GM10847 (cell line): ENCODE results near the gene TMC1.

Experiments used
- POLR2A ChIP-seq: IDR thresholded peaks from 2 replicates; pipeline ENCODE4 v1.6.1; 2011; ENCODE audit not compliant: insufficient read length; ENCODE audit errors: extremely low read depth

TMC1 gene

DNA sequence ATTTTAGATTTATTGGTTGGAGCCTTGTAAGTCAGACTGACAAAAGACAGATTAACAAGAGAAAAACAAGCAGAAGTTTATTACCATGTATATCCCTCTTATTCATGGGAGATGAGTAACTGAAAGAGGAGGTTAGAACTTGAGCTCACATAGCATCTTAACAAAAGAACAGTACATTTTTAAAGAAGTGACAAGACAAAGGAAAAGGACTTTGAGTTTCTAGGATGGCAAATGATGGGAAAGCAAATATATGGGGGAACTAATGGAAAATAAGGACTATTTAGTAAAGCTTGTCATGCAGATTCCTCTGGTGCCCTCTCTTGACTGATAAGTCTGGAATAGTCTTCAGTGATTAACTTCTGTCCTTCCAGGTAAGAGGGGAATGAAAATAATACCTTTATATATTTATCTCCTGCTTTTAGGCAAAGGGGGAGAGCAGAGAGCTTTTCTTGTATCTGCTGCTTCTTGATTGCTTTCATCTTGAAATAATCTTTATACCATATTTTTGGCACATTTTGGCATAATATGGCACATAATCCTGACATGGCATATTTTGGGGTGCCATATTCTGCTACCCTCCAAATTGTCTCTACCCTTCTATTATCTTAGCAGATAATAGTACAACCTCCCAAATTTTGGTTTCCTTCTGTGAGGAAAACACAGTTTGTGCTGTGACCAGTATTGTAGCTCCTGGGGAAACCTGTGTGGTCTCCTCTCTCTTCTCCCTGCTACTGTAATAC is 206.8 kb downstream of the TMC1 start:
- TF ChIP-seq POLR2A = no peak

DNA sequence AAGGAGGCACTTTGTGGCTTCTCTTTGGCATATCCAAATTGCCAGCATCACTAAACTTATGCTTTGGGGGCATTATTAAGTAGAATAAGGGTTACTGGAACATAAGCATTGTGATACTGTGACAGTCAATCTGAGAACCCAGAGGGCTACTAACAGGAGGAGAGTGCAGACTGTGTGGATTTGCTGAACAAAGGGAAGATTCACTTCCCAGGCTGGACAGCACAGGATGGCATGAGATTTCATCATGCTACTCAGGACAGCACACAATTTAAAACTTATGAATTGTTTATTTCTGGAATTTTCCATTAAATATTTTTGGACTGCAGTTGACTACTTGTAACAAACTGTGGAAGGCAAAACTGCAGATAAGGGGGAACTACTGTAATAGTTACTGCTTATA is 212.5 kb downstream of the TMC1 start:
- TF ChIP-seq POLR2A = no peak

DNA sequence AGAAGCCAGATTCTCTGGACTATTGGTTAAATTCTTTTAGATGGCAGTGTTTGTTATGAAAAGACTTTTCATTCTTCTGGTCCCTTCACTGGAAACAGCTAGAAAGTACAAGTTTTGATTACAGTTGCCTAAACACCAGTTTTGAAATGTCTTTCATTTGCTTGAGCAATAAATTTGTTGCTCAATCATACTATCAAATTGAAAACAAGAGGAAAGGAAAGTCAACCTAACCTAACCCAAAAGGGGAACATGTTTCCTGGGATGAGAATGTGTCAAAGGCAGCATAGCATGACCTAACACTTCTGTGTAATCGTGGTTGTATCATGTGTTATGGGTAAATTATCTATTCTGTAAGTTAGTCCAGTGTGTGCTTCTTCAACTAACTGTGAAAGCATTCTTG is 213.2 kb downstream of the TMC1 start:
- TF ChIP-seq POLR2A = no peak

DNA sequence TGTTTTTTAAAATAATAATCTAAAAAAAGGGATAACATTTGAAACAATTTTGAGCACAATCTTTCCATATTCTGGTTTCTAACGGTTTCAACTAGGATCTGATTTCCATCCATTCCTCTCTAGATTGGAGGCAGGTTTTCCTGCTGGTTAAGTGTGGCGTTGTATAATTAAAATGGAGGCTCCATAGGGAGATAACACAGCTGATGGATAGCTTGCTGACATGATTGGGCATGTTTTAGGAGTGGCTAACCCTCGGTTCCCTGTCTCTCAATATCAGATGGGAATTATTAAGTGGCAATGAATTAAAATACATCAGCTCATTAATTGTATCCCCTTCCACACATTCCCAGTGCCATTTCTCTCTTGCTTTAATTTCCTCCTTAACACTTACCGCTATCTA is 222.4 kb downstream of the TMC1 start:
- TF ChIP-seq POLR2A = no peak

DNA sequence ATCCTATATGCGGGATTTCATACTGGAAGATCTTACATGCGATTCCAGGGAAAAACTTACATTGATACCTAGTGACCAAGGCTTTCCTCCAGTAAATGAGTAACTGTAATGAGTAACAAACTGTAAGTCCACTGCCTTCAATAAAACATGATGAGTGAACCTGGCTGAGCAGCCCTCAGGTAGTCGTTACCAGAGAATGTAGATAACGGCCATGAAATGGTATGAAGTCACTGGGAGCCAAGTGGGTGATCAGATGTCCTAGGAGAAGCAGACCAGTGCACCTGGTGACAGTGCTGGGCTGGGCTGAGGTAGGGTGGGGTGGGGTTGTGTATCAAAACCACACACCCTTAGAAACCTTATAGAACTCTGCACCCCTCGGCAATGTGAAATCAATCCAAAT is 227.9 kb downstream of the TMC1 start:
- TF ChIP-seq POLR2A = no peak

DNA sequence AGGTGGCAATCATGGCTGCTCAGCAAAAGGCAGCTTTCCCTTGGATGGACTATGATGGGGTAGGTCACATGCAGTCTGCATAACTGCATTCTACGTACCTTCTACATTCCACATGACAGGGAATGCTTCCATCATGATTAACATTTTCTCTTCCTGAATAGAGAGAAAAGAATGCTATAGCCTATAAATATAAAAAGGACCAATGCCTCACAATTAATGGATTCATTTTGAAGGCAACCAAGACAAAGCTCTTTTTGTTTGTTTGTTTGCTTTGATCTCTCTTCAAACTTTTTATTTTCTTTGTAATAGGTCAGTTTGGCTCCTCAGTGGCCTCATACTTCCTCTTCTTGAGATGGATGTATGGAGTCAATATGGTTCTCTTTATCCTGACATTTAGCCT is 230.1 kb downstream of the TMC1 start:
- TF ChIP-seq POLR2A = no peak

DNA sequence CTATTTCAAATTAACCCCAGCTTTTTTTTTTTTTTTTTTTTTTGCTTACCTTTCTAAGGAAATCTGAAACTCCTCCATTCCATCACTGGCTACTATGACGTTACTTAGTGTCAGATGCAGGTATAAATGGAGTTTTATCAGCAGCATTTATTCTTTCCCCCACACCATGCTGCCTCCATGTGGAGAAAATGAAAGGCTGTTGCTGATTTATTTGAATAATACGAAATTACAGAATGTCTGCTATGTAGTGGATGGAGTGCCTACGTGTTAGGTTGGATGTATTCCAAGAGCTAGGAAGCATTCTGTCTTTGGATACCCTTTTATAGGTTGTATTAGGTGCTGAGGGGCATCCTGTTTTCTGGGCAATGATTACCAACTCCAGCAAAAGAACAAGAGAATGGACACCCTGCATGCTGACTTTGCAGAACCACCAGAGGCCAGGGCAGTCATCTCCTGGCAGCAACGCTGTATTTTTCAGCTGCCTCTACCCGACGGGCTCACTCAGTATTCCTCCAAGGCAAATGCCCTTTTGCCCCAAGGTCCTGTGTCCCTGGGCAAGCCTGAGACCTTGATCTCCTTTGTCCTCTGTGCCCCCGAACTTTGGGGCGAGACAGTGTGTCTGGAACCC is 232.0 kb downstream of the TMC1 start:
- no peak for TF ChIP-seq POLR2A

DNA sequence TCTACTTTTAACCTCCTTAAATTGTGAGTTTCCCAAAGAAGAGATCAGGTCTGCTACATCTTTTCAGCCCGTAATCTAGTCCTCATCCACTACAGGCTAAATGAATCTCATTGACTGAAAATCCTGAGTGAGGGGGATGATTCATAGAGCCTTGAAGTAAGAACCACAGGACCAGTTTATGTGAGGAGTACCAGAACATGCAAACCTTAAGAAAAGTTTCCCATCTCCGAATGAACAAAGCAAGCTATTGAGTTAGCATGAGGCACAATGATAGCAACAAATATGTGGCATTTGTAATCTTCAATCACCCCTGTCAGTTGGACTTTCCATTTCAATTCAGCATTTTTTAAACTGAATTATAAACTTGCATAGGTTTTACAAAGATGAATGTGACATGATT is 234.4 kb downstream of the TMC1 start:
- no peak for TF ChIP-seq POLR2A

DNA sequence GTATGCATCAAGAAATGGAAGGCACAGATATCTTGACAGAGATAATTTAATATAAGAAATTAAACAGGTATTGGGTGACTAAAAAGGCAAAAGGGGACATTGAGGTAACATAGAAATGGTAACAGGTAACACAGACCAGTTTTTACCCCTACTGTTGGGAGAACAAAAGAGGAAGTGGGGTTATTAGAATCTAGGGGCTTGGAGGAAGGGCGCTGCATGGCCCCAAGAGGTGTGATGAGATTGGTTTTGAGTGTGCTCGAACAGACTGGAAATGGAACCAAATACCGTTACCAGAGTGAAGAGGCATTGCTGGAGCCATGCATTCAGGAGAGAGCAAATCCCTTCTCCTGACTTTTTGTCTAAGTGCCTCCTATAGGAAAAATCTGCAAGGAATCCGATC is 237.5 kb downstream of the TMC1 start:
- no peak for TF ChIP-seq POLR2A

DNA sequence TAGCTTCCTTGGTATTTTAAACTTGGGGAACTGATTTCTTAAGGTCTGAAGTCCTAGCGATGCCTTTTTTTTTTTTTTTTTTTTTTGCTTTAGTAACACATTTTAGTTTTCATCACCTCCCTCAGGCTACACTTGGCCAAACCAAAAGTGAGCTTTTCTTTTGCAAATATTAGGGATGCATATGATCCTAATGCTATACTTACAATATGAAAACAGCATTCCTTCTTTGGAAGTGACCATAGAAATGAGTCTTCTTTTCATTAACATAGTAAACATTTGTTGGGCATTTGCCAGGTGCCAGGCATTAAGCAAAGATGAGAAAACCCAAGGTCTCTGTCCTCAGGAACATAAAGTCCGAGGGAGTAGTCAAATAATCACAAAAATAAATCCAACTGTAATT is 241.6 kb downstream of the TMC1 start:
- no peak for TF ChIP-seq POLR2A

DNA sequence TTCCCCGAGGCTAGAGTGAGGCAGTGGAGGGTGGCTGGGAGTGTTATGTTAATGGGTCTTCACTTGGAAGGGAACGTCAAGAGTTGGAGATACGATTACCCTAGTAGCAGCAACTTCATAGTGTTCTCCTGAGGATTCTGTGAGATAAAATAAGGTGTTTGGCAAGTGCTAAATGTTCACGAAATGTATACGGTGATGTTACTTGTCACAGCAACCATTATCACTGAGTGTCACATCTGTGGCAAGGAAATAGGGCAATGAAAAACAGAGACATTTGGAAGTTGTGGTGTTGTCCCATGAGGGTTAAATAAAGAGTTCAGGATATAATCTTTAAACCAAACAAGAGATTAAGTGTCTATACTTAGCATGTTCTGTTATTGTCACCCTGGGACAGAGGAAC is 248.1 kb downstream of the TMC1 start:
- no peak for TF ChIP-seq POLR2A

DNA sequence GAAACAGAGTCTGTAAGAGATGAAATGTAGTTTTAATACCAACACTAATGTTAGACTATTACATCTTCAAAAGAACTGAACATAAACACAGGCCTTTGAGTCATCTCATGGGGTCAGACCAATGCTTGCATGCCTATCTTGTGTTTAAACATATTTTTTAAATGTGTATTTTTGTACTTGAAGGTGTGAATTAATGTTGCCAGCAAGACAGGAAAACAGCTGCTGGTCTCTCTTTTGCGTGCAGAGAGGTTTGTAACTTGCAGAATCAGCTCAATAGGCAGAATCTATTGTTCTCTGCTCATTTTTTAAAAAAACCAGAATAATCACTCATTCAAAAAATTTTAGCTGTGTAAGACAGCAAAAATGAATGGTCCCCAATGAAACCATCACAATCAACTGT is 251.3 kb downstream of the TMC1 start:
- TF ChIP-seq POLR2A = no peak

DNA sequence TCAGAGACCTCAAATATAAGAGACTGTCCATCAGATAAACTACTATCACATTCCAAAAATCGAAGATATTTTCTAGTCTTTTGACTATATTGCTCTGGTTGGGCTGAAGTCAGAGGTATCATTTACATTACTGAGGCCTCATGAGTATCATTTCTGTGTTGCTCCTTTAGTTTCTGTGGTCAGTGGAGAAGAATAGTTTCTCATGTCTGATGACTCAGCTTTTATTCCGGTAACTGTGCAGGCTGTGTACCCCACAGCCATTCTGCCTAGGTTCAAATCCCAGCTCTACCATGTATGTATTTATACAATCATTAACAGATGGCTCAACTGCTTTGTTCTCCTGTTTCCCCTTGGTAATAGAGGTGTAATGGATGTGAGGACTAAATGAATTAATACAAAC is 252.2 kb downstream of the TMC1 start:
- no peak for TF ChIP-seq POLR2A

DNA sequence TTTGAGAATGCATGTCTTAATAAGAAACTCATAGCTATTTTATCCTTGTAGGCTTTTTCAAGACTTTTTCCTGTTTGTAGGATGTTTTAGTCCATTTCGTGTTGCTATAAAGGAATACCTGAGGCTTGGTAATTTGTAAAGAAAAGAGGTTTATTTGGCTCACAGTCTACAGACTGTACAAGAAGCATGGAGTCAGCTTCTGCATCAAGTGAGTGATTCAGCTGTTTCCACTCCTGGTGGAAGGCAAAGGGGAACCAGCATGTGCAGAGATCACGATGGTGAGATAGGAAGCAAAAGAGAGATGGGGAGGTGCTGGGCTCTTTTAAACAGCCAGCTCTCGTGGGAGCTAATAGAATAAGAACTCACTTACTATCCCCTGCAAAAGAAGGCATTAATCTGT is 254.2 kb downstream of the TMC1 start:
- no peak for TF ChIP-seq POLR2A

DNA sequence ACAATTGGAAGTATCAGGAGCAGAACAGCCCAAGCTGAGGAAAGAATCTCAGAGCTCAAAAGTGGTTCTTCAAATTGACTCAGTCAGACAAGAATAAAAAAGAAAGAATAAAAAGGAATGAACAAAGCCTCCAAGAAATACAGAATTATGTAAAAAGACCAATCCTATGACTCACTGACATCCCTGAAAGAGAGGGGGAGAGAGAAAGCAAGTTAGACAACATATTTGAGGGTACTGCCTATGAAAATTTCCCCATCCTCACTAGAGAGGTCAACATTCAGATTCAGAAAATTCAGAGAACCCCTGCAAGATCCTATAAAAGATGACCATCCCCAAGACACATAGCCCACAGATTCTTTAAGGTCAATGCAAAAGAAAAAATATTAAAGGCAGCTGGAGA is 258.2 kb downstream of the TMC1 start:
- TF ChIP-seq POLR2A = no peak

DNA sequence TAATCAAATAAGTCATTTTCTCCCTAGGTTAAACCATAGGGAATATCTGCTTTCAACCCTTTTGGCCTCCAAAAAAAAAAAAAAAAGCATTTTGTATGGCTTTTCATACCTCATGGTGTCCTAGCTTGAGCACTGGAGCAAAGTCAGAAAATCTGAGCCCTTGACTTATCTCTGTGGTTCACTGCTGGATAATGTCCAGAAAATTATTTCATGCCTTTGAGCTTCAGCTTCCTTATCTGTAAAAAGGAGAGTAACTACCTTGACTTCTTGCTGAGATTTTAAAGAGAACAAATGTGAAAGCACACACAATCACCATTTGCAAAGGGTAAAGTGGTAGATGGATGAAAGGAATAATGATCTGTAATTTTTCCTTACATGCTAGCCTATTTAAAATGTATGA is 265.5 kb downstream of the TMC1 start:
- no peak for TF ChIP-seq POLR2A
